ENCODE measurements around the gene PAM.
"Not testable (repeated sequence)": the region's sequence is repeated elsewhere in the genome, so short reads cannot be mapped to it uniquely, and the experiment has no call there.

PAM gene

GRCh38 chr5:102754767-102755431 is at the start of gene PAM:
TSS of gene PAM (plus strand) at chr5:102755305. CDS start at chr5:102866196, 110,891 bp downstream.
- DNase-seq: peak; percentile 67 to 74

GRCh38 chr5:102711525-102712385 is 43.4 kb upstream of the PAM start:
- no peak for DNase-seq

- DNase-seq: no peak
These were observed 41.8 kb upstream of the PAM start for GRCh38 chr5:102713278-102713677.

GRCh38 chr5:102713682-102714231 is 41.3 kb upstream of the PAM start:
- no peak for DNase-seq

GRCh38 chr5:102715082-102715807 is 39.9 kb upstream of the PAM start:
- DNase-seq: no peak

- DNase-seq: no peak
These were observed 39.1 kb upstream of the PAM start for GRCh38 chr5:102716017-102716416.

- no peak for DNase-seq
These were observed 36.3 kb upstream of the PAM start for GRCh38 chr5:102718819-102719218.

- DNase-seq: no peak
These were observed 35.2 kb upstream of the PAM start for GRCh38 chr5:102719886-102720285.

GRCh38 chr5:102720969-102721368 is 34.1 kb upstream of the PAM start:
- no peak for DNase-seq

- no peak for DNase-seq
These were observed 32.2 kb upstream of the PAM start for GRCh38 chr5:102722931-102723330.

GRCh38 chr5:102731693-102732092 is 23.4 kb upstream of the PAM start:
- no peak for DNase-seq

GRCh38 chr5:102733534-102733933 is 21.6 kb upstream of the PAM start:
- DNase-seq: no peak

GRCh38 chr5:102737161-102737560 is 17.9 kb upstream of the PAM start:
- DNase-seq: no peak

- no peak for DNase-seq
These were observed 17.2 kb upstream of the PAM start for GRCh38 chr5:102737805-102738469.

- DNase-seq: no peak
These were observed 14.6 kb upstream of the PAM start for GRCh38 chr5:102740515-102740914.

- no peak for DNase-seq
These were observed 12.9 kb upstream of the PAM start for GRCh38 chr5:102742215-102742614.

GRCh38 chr5:102743900-102744299 is 11.2 kb upstream of the PAM start:
- no peak for DNase-seq

- no peak for DNase-seq
These were observed 7.5 kb upstream of the PAM start for GRCh38 chr5:102747386-102748166.

- DNase-seq: no peak
These were observed 5.6 kb upstream of the PAM start for GRCh38 chr5:102749416-102750030.

- no peak for DNase-seq
These were observed 4.8 kb upstream of the PAM start for GRCh38 chr5:102750151-102750834.

GRCh38 chr5:102751903-102752376 is 3.2 kb upstream of the PAM start:
- DNase-seq: not testable (repeated sequence)

Measured in stimulated activated CD4-positive, alpha-beta T cell treated with anti-CD3 and anti-CD28 coated beads, Interleukin-2, amount 100 ng/mL, for 48 hours (primary cell).